Endodermal cell (in vitro differentiated cells): ENCODE measurements around the gene BICD1. TPM values are rescaled to one million over a fixed set of nuclear protein-coding genes. Genes with fewer than 3 reads are reported as not detected.

Experiments
- DNase-seq: peaks from one replicate; pipeline ENCODE4 v3.0.0-alpha.2; 2017
- H3K27ac ChIP-seq: 2 replicates; pipeline ENCODE4 v1.5.1; 2013; ENCODE audit warnings: mild to moderate bottlenecking, low read depth, low read length, moderate library complexity
- H3K27me3 ChIP-seq: 2 replicates; pipeline ENCODE4 v1.6.1; 2013; ENCODE audit warnings: mild to moderate bottlenecking, low read length, moderate library complexity; ENCODE audit not compliant: insufficient read depth, control insufficient read depth, poor library complexity, severe bottlenecking
- H3K36me3 ChIP-seq: 2 replicates; pipeline ENCODE4 v1.7.0; 2013; ENCODE audit warnings: mild to moderate bottlenecking, low read length, moderate library complexity; ENCODE audit not compliant: control insufficient read depth, insufficient read depth
- H3K4me1 ChIP-seq: one replicate; pipeline ENCODE4 v1.7.0; 2013; ENCODE audit warnings: low read length; ENCODE audit not compliant: control insufficient read depth, insufficient read depth
- H3K4me3 ChIP-seq: 2 replicates; pipeline ENCODE4 v1.5.1; 2013; ENCODE audit warnings: mild to moderate bottlenecking, low read length, moderate library complexity
- H3K9ac ChIP-seq: 2 replicates; pipeline ENCODE4 v1.6.1; 2013; ENCODE audit warnings: mild to moderate bottlenecking, low read length, moderate library complexity; ENCODE audit not compliant: poor library complexity, severe bottlenecking; ENCODE audit errors: extremely low read depth
- H3K9me3 ChIP-seq: 2 replicates; pipeline ENCODE4 v1.6.1; 2013; ENCODE audit warnings: mild to moderate bottlenecking, low read length, moderate library complexity; ENCODE audit not compliant: control insufficient read depth
- H3K27ac Mint-ChIP-seq: 2 replicates; pipeline ENCODE4 v1.8.0; 2020; ENCODE audit warnings: mixed read lengths
- H3K27me3 Mint-ChIP-seq: 2 replicates; pipeline ENCODE4 v1.8.0; 2021; ENCODE audit warnings: mild to moderate bottlenecking, mixed read lengths; ENCODE audit not compliant: insufficient read depth
- H3K36me3 Mint-ChIP-seq: 2 replicates; pipeline ENCODE4 v1.8.0; 2020; ENCODE audit warnings: low read depth, mixed read lengths
- H3K4me1 Mint-ChIP-seq: 2 replicates; pipeline ENCODE4 v1.8.0; 2020; ENCODE audit warnings: mixed read lengths
- H3K4me3 Mint-ChIP-seq: 2 replicates; pipeline ENCODE4 v1.8.0; 2020; ENCODE audit warnings: mild to moderate bottlenecking, moderate library complexity, mixed read lengths
- H3K9me3 Mint-ChIP-seq: 2 replicates; pipeline ENCODE4 v1.8.0; 2020; ENCODE audit warnings: mild to moderate bottlenecking, mixed read lengths
- WGBS, 2 experiments: methylation state at CpG; one replicate each; pipeline versions ENCODE4 v1.1.5 to v1.1.7; 2013; ENCODE audit warnings: missing lambda C conversion rate in 2 of 2, mixed read lengths in 1 of 2; ENCODE audit not compliant: insufficient coverage in 1 of 2, insufficient read length in 1 of 2; 5-methylcytosine and 5-hydroxymethylcytosine counted together
- total RNA-seq, 2 donors: library from RNA; stranded (reverse); fragmentation: NEBNext Ultra II Directional in 1 of 2; extraction: Animal tissue kit (Norgen Biotek cat#: 25700) in 1 of 2; gene quantifications; 2 replicates in 1 of 2; 3 replicates in 1 of 2; pipeline ENCODE4 v1.2.1, GENCODE V29; 2021
- TF ChIP-seq, protein P1 (sequence below): fragments of 200-600 bp; sonication (generic); conservative IDR thresholded peaks from 2 replicates; pipeline ENCODE4 v1.5.0; 2021; ENCODE audit warnings: antibody characterized with exemption, mild to moderate bottlenecking

Gene BICD1
- total RNA-seq, 2 donors from 2014 or later, result 56.0 to 101 TPM

DNA sequence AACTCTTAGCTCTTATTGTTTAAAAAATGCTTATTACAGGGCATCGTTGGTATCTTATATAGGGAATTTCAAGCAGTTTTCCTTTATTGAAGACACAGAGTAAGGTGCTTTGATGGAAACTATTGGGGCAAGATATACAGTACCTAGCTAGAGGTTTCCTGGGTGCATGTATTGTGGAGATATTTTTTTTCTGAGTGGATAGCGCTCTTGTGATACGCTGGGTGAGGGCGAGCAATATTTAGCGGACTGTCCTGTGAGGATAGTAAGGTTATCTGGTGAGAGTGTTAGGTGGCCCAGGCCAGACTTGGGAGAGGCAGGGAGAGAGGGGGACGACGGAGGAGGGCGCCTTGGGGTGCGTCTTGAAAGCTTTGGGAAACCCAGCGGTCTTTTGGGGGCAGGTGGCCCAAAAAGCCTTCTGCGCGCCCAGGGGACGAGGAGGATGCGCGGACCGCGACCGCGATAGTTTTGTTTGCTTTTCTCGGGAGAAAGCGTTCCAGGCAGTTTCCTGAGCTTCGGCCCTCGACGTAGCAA is 596 bp upstream of the BICD1 start:
- Mint-ChIP-seq H3K36me3 (no peaks in the 10 kb centered on the region), H3K9me3 (no peaks in the 10 kb centered on the region), H3K27ac (peak overlapping the region; percentile 71), H3K4me3 (peak overlapping the region; percentile 97), H3K4me1 (peaks cover 34% of the 10 kb centered on the region), H3K27me3 (peaks cover under 1% of the 10 kb centered on the region)
- no peaks in the 10 kb centered on the region for H3K9me3 ChIP-seq
- peak overlapping the region; percentile 55 for H3K9ac ChIP-seq
- peaks cover 5% of the 10 kb centered on the region for H3K4me1 ChIP-seq
- peak overlapping the region; percentile 90 for H3K4me3 ChIP-seq
- WGBS, 2 experiments, result 16 to 20% methylated on average over 19 to 24 of the region's 24 CpGs
- peak overlapping the region; percentile 85 for H3K27ac ChIP-seq
- TF ChIP-seq, protein P1, sequence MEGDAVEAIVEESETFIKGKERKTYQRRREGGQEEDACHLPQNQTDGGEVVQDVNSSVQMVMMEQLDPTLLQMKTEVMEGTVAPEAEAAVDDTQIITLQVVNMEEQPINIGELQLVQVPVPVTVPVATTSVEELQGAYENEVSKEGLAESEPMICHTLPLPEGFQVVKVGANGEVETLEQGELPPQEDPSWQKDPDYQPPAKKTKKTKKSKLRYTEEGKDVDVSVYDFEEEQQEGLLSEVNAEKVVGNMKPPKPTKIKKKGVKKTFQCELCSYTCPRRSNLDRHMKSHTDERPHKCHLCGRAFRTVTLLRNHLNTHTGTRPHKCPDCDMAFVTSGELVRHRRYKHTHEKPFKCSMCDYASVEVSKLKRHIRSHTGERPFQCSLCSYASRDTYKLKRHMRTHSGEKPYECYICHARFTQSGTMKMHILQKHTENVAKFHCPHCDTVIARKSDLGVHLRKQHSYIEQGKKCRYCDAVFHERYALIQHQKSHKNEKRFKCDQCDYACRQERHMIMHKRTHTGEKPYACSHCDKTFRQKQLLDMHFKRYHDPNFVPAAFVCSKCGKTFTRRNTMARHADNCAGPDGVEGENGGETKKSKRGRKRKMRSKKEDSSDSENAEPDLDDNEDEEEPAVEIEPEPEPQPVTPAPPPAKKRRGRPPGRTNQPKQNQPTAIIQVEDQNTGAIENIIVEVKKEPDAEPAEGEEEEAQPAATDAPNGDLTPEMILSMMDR, result no peak
- no peak for DNase-seq
- H3K36me3 ChIP-seq, result peaks cover 8% of the 10 kb centered on the region
- no peaks in the 10 kb centered on the region for H3K27me3 ChIP-seq

DNA sequence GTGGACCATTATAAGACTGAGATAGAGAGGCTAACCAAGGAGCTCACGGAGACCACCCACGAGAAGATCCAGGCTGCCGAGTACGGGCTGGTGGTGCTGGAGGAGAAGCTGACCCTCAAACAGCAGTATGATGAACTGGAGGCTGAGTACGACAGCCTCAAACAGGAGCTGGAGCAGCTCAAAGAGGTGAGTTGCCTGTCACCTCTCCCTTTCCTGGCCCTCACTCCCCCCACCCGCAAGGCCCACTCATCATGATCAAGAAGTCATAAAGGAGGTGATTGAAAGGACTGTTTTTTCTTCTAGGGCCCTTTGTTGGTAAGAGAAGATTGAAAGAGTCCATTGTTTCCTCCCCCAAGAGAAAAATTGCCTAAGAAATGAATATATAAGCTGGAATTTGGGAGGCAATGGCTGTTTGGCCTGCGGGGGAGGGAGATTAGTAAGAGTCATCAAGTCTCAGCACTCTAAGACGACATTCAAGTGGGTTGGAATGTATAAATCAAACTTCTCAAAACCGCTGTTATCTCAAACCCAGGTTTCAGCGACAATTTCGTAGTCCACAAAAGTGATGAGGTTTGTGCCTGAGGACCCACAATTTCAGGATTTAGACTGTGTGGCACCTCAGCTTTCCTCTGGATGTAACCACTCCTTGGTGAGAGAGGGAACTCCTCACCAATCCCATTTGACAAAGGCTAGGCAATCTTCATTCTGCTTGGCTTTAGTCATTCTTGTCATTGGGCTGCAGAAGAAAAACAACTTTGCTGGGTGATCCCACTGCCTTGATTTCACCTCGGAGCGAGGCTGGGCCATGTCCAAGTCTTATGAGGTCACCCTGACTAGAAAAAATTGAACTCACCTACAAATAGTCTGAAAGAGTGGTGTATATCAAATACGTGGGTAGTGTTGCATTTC is 966 bp downstream of the BICD1 start:
- Histone ChIP-seq H3K4me3 (peak overlapping the region; percentile 90), H3K27me3 (no peaks in the 10 kb centered on the region), H3K27ac (peak overlapping the region; percentile 85), H3K36me3 (peaks cover 8% of the 10 kb centered on the region), H3K9ac (peak overlapping the region; percentile 55), H3K4me1 (peaks cover 5% of the 10 kb centered on the region), H3K9me3 (no peaks in the 10 kb centered on the region)
- Mint-ChIP-seq H3K9me3 (no peaks in the 10 kb centered on the region), H3K27ac (peak overlapping the region; percentile 97), H3K4me3 (peak overlapping the region; percentile 97), H3K36me3 (peaks cover 10% of the 10 kb centered on the region), H3K4me1 (peaks cover 32% of the 10 kb centered on the region), H3K27me3 (no peaks in the 10 kb centered on the region)
- DNase-seq, result peak; percentile 72
- TF ChIP-seq, protein P1, result no peak
- WGBS, 2 experiments, result 0 to 7% methylated on average over 5 to 13 of the region's 14 CpGs

DNA sequence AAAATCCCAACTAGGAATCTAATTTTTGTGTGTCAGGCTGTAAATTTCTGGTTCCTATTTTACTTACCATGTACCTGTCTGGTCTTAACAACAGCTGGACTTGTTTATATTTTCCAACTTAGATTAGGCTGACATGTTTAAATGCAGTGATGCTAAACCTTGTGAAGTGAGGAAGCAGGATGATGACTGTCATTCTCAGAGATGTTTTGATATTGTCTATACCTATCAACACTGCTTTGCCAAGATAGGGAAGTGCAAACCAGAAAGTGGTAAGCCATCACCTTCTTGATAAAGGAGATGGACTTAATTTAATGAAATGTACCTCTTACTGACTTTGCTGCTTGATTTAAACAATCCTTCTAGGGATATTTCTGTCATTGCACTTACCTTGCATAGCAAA is 2.1 kb downstream of the BICD1 start:
- no peak for DNase-seq
- peak overlapping the region; percentile 90 for H3K4me3 ChIP-seq
- Mint-ChIP-seq H3K36me3 (peaks cover 14% of the 10 kb centered on the region), H3K4me1 (peaks cover 32% of the 10 kb centered on the region), H3K9me3 (no peaks in the 10 kb centered on the region), H3K4me3 (peak overlapping the region; percentile 97), H3K27ac (no peak overlapping the region), H3K27me3 (no peaks in the 10 kb centered on the region)
- peaks cover 8% of the 10 kb centered on the region for H3K36me3 ChIP-seq
- TF ChIP-seq, protein P1, result no peak
- H3K27ac ChIP-seq, result no peak overlapping the region
- H3K9ac ChIP-seq, result no peak overlapping the region
- H3K4me1 ChIP-seq, result peaks cover 5% of the 10 kb centered on the region
- H3K9me3 ChIP-seq, result no peaks in the 10 kb centered on the region
- H3K27me3 ChIP-seq, result no peaks in the 10 kb centered on the region
